Heart left ventricle (tissue), 13 donors: ENCODE measurements around the gene SHROOM3.

Experiments used
- CTCF ChIP-seq, 12 donors: fragments of 200-600 bp; sonication (generic) in 4 of 12; IDR thresholded peaks; one replicate each; pipeline versions ENCODE4 v1.5.0 to v1.8.0; 2018 to 2022; ENCODE audit warnings: antibody characterized with exemption in 12 of 12, mild to moderate bottlenecking in 5 of 12
- POLR2A ChIP-seq, 2 donors: fragments of 450-650 bp; IDR thresholded peaks; one replicate each; pipeline ENCODE4 v1.6.1; 2017; ENCODE audit warnings: antibody characterized with exemption in 2 of 2, mild to moderate bottlenecking in 2 of 2, moderate library complexity in 2 of 2
- donor health status: ischemic (EF 13 %, LVEDD 7.1; RV severe dilation, severe dysfunction).
- donor health status: DM: no; HTN: yes; CAD: no.
- donor health status: DM: no; HTN: no; CAD: no.
- donor health status: ischemic (EF 25% LVEDD 6.9; RV normal size, moderate dysfunction).
- donor health status: ischemic (EF 25% LVEDD 5.7; RV mildly dilated, moderate dysfunction).
- donor health status: ischemic (EF 35%, LVEDD 5.7; RV mildly dilated, moderate dysfunction).
- donor health status: nonischemic (EF 11% LVEDD 7.7; RV severe dilation, severe dysfunction).
- donor health status: DM: yes; HTN: yes; CAD: no.
- donor health status: PGD.
- donor health status: ischemic (EF 29% LVEDD 5.4; RV normal size, mild dysfunction).
- donor health status: nonischemic (EF 23%, LVEDD 6.1; RV moderate dilation, normal function).

DNA sequence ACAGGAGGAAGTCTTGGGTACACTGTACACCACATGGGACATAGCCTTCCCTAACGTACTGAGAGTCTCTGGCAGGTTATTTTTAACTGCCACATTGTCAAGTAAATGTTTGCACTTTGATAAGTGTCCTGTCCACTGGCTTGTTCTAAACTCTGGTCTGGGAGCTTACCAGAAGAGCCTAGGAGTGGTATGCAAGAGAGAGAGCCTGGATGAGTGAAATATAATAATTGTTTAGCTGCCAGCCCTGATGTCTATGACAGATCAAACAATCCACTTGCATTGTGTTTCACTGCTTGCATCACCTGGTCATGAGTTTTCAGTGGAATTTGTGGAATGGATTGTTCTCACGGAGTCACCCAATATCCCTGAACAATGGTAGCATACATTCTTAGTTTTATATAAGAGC lies 91.6 kb downstream of the SHROOM3 start:
- TF ChIP-seq CTCF (IDR thresholded peaks at IDR 0.05) = no peak
- TF ChIP-seq POLR2A (IDR thresholded peaks at IDR 0.05) = no peak
